RWPE2 (cell line): ENCODE results near the gene SSBP1.

Source experiments
- ATAC-seq: fragments of 200-7000 bp; cut with Tn5 transposase; 3 replicates; pipeline ENCODE4 v1.9.1; 2021; ENCODE audit warnings: low read depth
- DNase-seq: peaks from one replicate; pipeline ENCODE4 v3.0.0-alpha.2; 2020; ENCODE audit warnings: low spot score
- H3K27ac ChIP-seq: fragments of 450-650 bp; 2 replicates; pipeline ENCODE4 v1.5.1; 2017; ENCODE audit warnings: mild to moderate bottlenecking; ENCODE audit not compliant: poor library complexity, severe bottlenecking
- H3K27me3 ChIP-seq: fragments of 250-450 bp; sonication (Bioruptor Pico); 2 replicates; pipeline ENCODE4 v1.5.1; 2021; ENCODE audit warnings: mild to moderate bottlenecking, moderate library complexity; ENCODE audit not compliant: insufficient read depth, poor library complexity, severe bottlenecking
- H3K36me3 ChIP-seq: fragments of 250-450 bp; sonication (Bioruptor Pico); 2 replicates; pipeline ENCODE4 v1.5.1; 2020; ENCODE audit warnings: low read depth, mild to moderate bottlenecking, moderate library complexity
- H3K4me1 ChIP-seq: fragments of 250-450 bp; sonication (Bioruptor Pico); 2 replicates; pipeline ENCODE4 v1.5.1; 2021; ENCODE audit warnings: mild to moderate bottlenecking, moderate library complexity; ENCODE audit not compliant: insufficient read depth, poor library complexity, severe bottlenecking
- H3K4me3 ChIP-seq: fragments of 250-450 bp; sonication (Bioruptor Pico); 2 replicates; pipeline ENCODE4 v1.5.1; 2021; ENCODE audit warnings: mild to moderate bottlenecking, moderate library complexity; ENCODE audit not compliant: severe bottlenecking
- H3K9me3 ChIP-seq: fragments of 250-450 bp; sonication (Bioruptor Pico); 2 replicates; pipeline ENCODE4 v1.5.1; 2021; ENCODE audit warnings: mild to moderate bottlenecking, moderate library complexity; ENCODE audit not compliant: severe bottlenecking
- CTCF ChIP-seq: fragments of 450-650 bp; IDR thresholded peaks from one replicate; pipeline ENCODE4 v1.5.1; 2017; ENCODE audit warnings: mild to moderate bottlenecking, moderate library complexity; ENCODE audit not compliant: poor library complexity, severe bottlenecking

SSBP1 gene

GRCh38 chr7:141788296-141788695 lies 50.1 kb downstream of the SSBP1 start:
- ATAC-seq (no peak), DNase-seq (no peak)
- Histone ChIP-seq H3K9me3 (no peaks in the 10 kb centered on the region), H3K4me3 (no peak overlapping the region), H3K27ac (no peak overlapping the region), H3K4me1 (no peaks in the 10 kb centered on the region), H3K27me3 (no peaks in the 10 kb centered on the region), H3K36me3 (no peaks in the 10 kb centered on the region; the same call in 1 of the 2 replicates)
- no peak for TF ChIP-seq CTCF

- ATAC-seq: no peak
- no peaks in the 10 kb centered on the region for H3K4me1 ChIP-seq
Measured at GRCh38 chr7:141789917-141790316, 51.8 kb downstream of the SSBP1 start, which contains the start of gene TAS2R5. Gene TAS2R5 (plus strand): TSS chr7:141790217. CDS start chr7:141790362, 145 bp downstream.

GRCh38 chr7:141792526-141792925 lies 54.4 kb downstream of the SSBP1 start:
- H3K27me3 ChIP-seq: no peaks in the 10 kb centered on the region
- no peak overlapping the region for H3K4me3 ChIP-seq
- DNase-seq: no peak
- no peak overlapping the region for H3K27ac ChIP-seq
- no peak for TF ChIP-seq CTCF
- H3K36me3 ChIP-seq: no peaks in the 10 kb centered on the region; the same call in 1 of the 2 replicates
- ATAC-seq: no peak
- no peaks in the 10 kb centered on the region for H3K4me1 ChIP-seq
- H3K9me3 ChIP-seq: no peaks in the 10 kb centered on the region

More at GRCh38 chr7:141789917-141790316, 51.8 kb downstream of the SSBP1 start, which contains the start of gene TAS2R5:
- Histone ChIP-seq H3K9me3 (no peaks in the 10 kb centered on the region), H3K27ac (no peak within 1 kb of the TSS), H3K4me3 (no peak within 1 kb of the TSS), H3K36me3 (no peaks in the 10 kb centered on the region; the same call in 1 of the 2 replicates), H3K27me3 (no peaks in the 10 kb centered on the region)
- TF ChIP-seq CTCF: no peak
- DNase-seq: no peak
